ENCODE data around the gene VPS13D.

The VPS13D gene

GRCh38 chr1:12407050-12407961 lies 177.5 kb downstream of the VPS13D start:
- DNase-seq = no peak

- DNase-seq = no peak
Observed at GRCh38 chr1:12407962-12408454, 178.2 kb downstream of the VPS13D start.

DNA sequence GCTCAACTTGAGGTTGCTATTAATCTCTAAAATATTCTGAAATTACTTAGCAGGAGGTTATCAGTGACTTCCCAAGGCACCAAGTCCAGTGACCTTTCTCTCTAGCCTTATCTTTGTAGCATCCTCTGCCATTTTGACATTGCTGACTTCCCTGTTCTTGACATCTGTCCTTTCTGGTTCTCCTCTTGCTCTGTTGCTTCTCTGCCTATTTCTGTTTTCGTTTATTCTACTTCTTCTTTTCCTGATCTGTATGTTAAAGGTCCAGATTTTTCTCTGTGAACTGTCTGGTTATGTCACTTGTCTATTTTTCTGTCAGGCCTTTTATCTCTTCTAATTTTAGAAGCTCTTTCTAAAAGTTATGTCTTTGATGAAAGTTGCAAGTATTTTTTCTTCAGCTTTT lies 178.8 kb downstream of the VPS13D start:
- no peak for DNase-seq

GRCh38 chr1:12409681-12410080 lies 179.9 kb downstream of the VPS13D start:
- DNase-seq = no peak

- no peak for DNase-seq
Observed at GRCh38 chr1:12410351-12410750, 180.5 kb downstream of the VPS13D start.

GRCh38 chr1:12411098-12411497 lies 181.3 kb downstream of the VPS13D start:
- no peak for DNase-seq

DNA sequence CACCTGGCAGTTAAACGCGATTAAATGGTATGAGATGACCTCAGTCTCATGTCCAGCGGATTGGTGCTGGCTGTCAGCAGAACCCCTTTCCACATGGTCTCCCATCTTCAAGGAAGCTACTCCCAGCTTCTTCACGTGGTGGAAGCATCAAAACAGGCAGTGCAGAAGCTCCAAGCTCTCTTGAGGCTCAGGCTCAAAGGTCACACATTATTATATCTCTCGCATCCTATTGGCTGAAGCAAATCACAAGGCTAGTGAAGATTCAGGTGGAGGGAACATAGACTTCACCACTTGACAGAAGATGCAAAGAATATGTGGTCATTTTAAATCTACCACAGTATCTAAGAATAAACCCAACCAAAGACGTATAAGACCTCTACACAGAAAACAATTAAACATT lies 181.9 kb downstream of the VPS13D start:
- no peak for DNase-seq

GRCh38 chr1:12412439-12412838 lies 182.6 kb downstream of the VPS13D start:
- no peak for DNase-seq

DNA sequence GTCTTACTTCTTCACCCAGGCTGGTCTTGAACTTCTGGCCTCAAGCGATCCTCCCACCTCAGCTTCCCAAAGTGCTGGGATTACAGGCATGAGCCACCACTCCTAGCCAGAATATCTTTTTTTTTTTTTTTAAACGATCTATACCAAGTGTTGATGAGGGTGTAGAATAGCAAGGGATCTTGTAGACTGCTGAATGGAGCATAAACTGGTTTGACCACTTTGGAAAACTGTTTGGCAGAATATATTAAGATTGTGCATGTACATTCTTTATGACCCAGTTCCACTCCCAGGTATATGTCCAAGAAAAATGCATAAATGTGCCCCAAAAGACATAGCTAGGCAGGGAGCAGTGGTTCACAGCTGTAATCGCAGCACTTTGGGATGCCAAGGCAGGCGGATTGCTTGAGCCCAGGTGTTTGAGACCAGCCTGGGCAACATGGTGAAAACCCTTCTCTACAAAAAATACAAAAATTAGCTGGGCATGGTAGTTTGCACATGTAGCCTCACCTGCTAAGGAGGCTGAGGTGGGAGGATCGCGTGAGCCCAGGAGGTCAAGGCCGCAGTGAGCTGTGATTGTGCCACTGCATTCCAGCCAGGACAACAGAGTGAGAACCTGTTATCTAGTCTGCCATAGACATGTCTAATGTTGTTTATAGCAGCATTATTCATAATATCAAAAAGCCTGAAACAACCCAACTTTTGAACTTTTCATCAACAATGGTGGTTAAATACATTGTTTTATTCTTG lies 184.0 kb downstream of the VPS13D start:
- DNase-seq = no peak

DNA sequence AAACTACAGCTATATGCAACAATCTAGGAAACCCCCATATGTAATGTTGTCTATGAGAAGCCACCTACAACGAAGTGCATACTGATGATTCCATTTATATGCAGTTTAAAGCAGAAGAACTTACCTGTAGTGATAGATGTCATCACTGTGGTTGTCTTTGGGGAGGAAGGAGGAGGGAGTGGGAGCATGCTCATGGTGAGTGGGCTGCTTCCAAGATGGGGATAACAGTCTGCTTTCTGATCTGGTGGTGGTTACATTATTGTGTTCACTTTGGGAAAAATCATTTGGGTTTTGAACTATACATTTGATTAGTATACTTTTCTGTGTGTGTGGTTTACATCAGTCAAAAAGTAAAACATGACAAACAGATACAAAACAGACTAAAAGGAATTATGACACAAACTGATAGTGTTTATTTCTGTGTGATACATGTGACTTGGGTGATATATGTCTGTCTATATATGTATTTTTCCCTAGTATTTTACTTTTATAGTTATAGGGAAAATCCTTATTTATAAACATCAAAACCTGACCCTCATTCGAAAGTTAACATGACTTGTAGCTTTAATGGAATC lies 184.7 kb downstream of the VPS13D start:
- no peak for DNase-seq

DNA sequence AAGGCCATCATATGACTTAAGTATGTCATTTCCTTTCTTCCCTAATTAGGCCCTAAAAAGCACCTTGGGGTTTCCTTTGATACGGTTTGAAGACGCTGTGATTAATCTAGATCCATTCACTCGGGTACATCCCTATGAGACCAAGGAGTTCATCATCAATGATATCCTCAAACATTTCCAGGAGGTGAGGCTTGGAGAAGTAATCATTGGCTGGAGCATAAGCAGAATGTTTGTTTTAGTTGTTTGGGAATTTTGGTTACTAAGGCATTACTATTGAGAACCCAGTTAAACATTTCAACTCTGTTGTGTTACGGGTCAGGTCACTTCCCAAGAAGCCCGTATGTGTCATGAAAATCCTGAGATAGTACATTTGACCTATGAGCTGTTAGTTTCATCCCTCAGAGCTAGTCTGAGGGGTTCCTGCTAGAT lies 185.2 kb downstream of the VPS13D start:
- no peak for DNase-seq

- no peak for DNase-seq
Observed at GRCh38 chr1:12416101-12416500, 186.3 kb downstream of the VPS13D start.

DNA sequence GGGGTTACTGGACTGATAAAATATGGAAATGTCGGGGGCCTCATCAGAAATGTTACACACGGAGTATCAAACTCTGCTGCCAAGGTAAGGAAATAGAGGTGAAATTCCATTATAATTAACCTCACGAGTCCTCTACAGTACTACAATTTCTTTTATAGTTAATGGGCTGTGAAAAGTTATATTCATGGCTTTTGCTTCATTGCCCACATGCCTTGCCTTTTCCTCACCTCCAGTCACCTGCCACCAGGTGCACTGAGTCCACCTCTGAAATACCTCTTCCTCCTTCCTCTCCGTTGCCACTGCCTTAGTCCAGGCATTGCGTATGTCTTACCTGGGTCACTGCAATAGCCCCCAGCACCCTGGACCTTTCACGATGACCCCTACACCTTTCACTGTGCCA lies 186.9 kb downstream of the VPS13D start:
- no peak for DNase-seq

GRCh38 chr1:12417389-12417788 lies 187.6 kb downstream of the VPS13D start:
- no peak for DNase-seq

DNA sequence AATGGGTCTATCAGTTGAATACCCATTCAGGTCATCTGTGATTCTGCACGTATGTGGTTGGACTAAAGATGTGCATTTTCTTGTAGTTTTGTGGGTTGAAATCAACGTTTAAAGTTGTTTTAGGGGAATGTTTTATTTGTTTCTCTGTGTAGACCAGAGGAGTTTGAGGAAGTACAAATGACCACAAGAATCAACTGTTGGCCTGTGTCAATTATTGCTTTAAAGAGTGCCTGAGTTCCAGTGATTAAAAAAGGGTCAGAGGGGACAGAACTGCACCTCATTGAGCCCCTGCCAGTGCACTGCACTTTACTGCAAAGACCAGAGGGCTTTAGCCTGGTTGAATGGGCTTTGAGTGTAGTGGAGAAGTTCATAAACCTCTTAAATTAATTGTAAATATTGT lies 190.3 kb downstream of the VPS13D start:
- DNase-seq = no peak

DNA sequence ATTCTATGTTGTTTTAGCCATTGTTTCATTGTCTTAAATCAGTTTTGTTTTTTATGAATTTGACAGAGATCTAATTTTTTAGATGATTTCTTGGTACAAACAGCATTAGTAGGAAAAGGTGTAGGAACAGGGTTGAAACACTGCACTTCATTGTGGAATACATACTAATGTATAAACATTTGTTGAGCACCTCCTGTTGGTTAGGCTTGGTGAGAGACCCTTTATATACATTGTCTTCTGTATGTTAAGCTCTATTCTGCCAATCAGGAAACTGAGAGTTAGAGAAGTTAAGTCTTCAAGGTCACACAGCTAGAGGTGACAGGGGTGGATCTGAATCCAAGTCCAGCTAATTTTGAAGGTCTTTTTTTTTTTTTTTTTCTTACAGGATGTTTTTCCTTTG lies 192.7 kb downstream of the VPS13D start:
- no peak for DNase-seq

- no peak for DNase-seq
Observed at GRCh38 chr1:12424087-12424529, 194.3 kb downstream of the VPS13D start.

DNA sequence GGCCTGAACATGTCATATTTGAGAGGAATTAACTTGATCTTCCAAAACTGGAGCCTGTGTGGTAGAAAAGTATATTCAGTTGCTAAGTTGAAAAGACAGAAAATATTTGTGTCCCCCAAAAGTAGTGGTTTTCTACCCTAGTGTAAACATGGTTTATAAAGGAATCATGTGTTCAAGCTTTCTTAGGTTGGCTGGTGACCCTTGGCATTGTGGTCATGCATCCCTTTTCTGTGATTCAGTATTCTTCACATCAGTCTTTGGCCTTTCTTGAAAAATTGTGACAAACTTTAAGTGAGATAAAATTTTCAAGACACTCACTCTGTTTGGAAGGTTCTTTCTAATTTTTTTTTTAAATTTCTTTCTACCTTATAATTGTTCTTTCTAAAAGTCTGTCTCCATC lies 195.0 kb downstream of the VPS13D start:
- DNase-seq = no peak

GRCh38 chr1:12426030-12426429 lies 196.2 kb downstream of the VPS13D start:
- no peak for DNase-seq

- DNase-seq = no peak
Observed at GRCh38 chr1:12428334-12428733, 198.5 kb downstream of the VPS13D start.

- DNase-seq = no peak
Observed at GRCh38 chr1:12430525-12430924, 200.7 kb downstream of the VPS13D start.

GRCh38 chr1:12432897-12433296 lies 203.1 kb downstream of the VPS13D start:
- no peak for DNase-seq

DNA sequence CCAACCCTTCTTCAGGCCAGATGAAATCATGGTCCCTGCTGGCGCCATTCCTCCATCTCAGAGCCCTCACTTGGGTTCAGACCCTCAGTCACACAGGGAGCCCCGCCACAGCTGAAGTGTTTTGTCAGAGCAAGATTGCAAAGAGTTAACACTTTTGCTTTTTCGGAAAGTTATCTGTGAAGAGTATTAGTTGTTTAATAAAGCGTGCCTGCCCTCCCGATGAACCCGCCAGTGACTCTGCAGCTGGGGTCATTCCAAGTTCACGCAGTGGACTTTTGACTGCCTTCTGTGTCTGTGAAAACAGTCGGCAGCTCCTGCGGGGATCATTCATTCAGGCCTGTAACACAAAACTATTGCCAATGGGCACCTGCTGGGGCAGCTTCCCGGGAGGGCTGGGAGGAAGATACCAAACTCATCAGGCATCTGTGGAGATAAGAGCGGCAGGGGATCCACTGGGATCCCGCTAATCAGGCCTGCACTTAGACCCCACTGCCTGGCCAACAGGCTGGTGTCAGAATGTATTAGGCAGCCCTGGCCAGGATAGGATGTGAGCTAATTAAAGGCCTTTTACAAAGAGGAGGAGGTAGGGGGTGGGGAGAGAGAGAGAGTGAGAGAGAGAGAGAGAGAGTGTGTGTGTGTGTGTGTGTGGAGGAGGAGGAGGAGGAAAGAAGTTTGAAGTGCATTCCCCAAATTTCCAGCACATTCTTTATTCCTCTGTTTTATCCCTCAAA lies 203.7 kb downstream of the VPS13D start:
- DNase-seq = no peak
